Memory B cell (primary cell): ENCODE data around the gene BICRAL.
"Not testable (repeated sequence)": the region's sequence is repeated elsewhere in the genome, so short reads cannot be mapped to it uniquely, and the experiment has no call there.

Experiments used
- ATAC-seq: fragments of 150-1000 bp; cut with Tn5 transposase; 2 replicates; pipeline ENCODE4 v1.10.0; 2021; ENCODE audit warnings: low read depth, mild to moderate bottlenecking, moderate library complexity
- DNase-seq, 2 donors: peaks; one replicate each; pipeline ENCODE4 v3.0.0; 2022; ENCODE audit warnings: low spot score in 2 of 2
- H3K27ac Mint-ChIP-seq: one replicate; pipeline ENCODE4 v1.8.0; 2022; ENCODE audit warnings: mild to moderate bottlenecking, moderate library complexity, mixed read lengths
- H3K27me3 Mint-ChIP-seq: one replicate; pipeline ENCODE4 v1.8.0; 2022; ENCODE audit warnings: mixed read lengths
- H3K36me3 Mint-ChIP-seq: one replicate; pipeline ENCODE4 v1.8.0; 2022; ENCODE audit warnings: mild to moderate bottlenecking, mixed read lengths
- H3K4me1 Mint-ChIP-seq: one replicate; pipeline ENCODE4 v1.8.0; 2022; ENCODE audit warnings: mixed read lengths
- H3K4me3 Mint-ChIP-seq: one replicate; pipeline ENCODE4 v1.8.0; 2022; ENCODE audit warnings: mild to moderate bottlenecking, moderate library complexity, mixed read lengths
- H3K9me3 Mint-ChIP-seq: one replicate; pipeline ENCODE4 v1.8.0; 2022; ENCODE audit warnings: mixed read lengths

BICRAL gene

DNA sequence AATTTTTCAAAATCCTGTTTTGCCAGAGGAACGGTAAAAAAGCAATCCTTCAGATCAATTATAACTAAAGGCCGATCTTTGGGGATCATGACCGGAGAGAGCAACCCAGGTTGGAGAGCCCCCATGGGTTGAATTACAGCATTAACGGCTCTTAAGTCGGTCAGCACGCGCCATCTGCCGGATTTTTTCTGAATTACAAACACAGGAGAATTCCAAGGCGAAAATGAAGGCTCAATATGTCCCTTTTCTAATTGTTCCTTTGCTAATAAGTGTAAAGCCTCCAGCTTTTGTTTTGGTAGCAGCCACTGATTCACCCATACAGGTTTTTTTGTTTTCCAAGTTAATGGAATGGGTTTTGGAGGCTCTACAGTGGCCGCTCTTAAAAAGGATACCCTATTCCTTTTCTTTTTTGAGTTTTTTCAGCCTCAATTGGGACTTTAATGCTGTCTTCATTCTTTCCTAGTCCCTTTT, 117.1 kb downstream of the BICRAL start:
- DNase-seq: peak; percentile 80 to 83
- Mint-ChIP-seq H3K4me1 (peaks cover 15% of the 10 kb centered on the region), H3K4me3 (no peak overlapping the region), H3K27ac (no peak overlapping the region), H3K9me3 (no peaks in the 10 kb centered on the region), H3K36me3 (no peaks in the 10 kb centered on the region), H3K27me3 (no peaks in the 10 kb centered on the region)
- no peak for ATAC-seq

DNA sequence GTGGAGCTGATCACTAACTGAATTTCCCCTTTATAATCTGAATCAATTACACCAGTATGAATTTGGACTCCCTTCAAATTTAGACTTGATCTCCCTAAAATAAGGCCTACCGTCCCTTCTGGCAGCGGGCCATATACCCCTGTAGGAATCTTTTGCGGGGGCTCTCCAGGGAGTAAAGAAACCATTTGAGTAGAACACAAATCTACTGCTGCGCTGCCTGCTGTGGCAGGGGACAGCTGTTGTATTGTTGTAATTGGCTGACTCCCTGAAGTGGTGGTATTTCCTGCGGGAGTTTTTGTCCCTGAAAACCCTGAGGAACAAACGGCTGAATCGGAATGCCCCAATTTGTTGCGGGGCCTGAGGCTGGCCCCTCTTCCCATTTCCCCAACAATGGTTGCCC, 118.0 kb downstream of the BICRAL start:
- H3K9me3 Mint-ChIP-seq: no peaks in the 10 kb centered on the region
- no peaks in the 10 kb centered on the region for H3K27me3 Mint-ChIP-seq
- no peak for DNase-seq
- peaks cover 8% of the 10 kb centered on the region for H3K4me1 Mint-ChIP-seq
- H3K36me3 Mint-ChIP-seq: no peaks in the 10 kb centered on the region
- H3K27ac Mint-ChIP-seq: no peak overlapping the region
- no peak for ATAC-seq
- no peak overlapping the region for H3K4me3 Mint-ChIP-seq

DNA sequence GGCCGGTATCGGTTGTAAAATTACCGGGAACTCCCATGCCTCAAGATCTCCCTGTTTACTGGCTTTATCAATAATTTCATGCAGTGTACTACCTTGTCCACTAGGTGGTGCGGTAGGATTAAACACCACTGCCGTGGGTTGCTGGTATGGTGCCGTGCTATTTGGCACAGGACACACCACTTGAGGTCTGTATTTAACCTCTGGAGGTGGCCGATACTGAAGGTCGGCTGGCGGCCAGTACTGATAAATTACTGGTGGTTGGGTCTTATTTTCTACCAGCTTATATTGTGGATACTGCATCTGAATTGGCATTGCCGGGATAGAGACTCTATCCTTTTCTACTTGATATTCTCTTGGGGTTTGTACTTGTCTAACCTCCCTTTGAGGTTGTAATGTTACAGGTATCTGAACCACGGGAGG, 119.7 kb downstream of the BICRAL start:
- H3K4me1 Mint-ChIP-seq: peaks cover 8% of the 10 kb centered on the region
- ATAC-seq: peak; percentile 93
- no peaks in the 10 kb centered on the region for H3K9me3 Mint-ChIP-seq
- no peak overlapping the region for H3K27ac Mint-ChIP-seq
- no peak overlapping the region for H3K4me3 Mint-ChIP-seq
- DNase-seq: peak; percentile 70 to 79
- H3K36me3 Mint-ChIP-seq: no peaks in the 10 kb centered on the region
- no peaks in the 10 kb centered on the region for H3K27me3 Mint-ChIP-seq

- not testable (repeated sequence) for H3K4me1 Mint-ChIP-seq, H3K36me3 Mint-ChIP-seq, H3K27ac Mint-ChIP-seq, H3K4me3 Mint-ChIP-seq, DNase-seq, ATAC-seq, H3K27me3 Mint-ChIP-seq, H3K9me3 Mint-ChIP-seq
Observed at GRCh38 chr6:42902429-42903263, 120.8 kb downstream of the BICRAL start.

DNA sequence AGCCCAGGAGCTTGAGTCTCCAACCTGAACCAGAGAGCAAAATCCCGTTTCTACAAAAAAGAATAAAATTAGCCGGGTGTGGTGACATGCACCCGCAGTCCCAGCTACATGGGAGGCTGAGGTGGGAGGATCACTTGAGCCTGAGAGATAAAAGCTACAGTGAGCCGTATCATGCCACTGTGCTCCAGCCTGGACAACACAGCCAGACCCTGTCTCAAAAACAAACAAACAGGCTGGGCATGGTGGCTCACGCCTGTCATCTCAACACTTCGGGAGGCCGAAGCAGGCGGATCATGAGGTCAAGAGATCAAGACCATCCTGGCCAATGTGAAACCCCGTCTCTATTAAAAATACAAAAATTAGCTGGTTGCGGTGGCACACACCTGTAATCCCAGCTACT, 122.6 kb downstream of the BICRAL start:
- DNase-seq: no peak
- no peak for ATAC-seq
- no peaks in the 10 kb centered on the region for H3K27me3 Mint-ChIP-seq
- peaks cover 8% of the 10 kb centered on the region for H3K4me1 Mint-ChIP-seq
- no peaks in the 10 kb centered on the region for H3K36me3 Mint-ChIP-seq
- H3K9me3 Mint-ChIP-seq: no peaks in the 10 kb centered on the region
- H3K4me3 Mint-ChIP-seq: no peak overlapping the region
- H3K27ac Mint-ChIP-seq: no peak overlapping the region

GRCh38 chr6:42907336-42907735, 125.5 kb downstream of the BICRAL start:
- DNase-seq (no peak), ATAC-seq (no peak)
- Mint-ChIP-seq H3K27me3 (peaks cover 6% of the 10 kb centered on the region), H3K36me3 (no peaks in the 10 kb centered on the region), H3K9me3 (no peaks in the 10 kb centered on the region), H3K27ac (no peak overlapping the region), H3K4me1 (peaks cover 4% of the 10 kb centered on the region), H3K4me3 (no peak overlapping the region)

DNA sequence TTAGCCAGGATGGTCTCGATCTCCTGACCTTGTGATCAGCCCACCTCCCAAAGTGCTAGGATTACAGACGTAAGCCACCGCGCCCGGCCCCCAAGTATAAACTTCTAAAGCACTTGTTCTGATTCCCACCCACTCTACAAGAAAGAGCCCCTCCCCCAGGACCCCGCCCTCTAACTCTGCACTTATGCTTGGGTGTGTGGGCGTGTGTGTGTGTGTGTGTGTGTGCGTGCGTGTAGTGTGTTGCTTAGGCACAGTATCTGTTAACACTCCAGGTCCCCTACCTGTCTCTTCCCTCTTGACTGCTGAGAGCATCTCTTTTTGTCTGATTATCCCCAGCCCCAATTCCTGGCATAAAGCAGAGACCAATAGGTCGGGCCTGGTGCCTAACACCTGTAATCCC, 128.0 kb downstream of the BICRAL start:
- no peaks in the 10 kb centered on the region for H3K9me3 Mint-ChIP-seq
- no peak overlapping the region for H3K4me3 Mint-ChIP-seq
- H3K36me3 Mint-ChIP-seq: no peaks in the 10 kb centered on the region
- peaks cover 8% of the 10 kb centered on the region for H3K27me3 Mint-ChIP-seq
- peaks cover 4% of the 10 kb centered on the region for H3K4me1 Mint-ChIP-seq
- ATAC-seq: no peak
- H3K27ac Mint-ChIP-seq: no peak overlapping the region
- DNase-seq: no peak

- Mint-ChIP-seq H3K4me3 (peak overlapping the region; percentile 17), H3K27ac (no peak overlapping the region), H3K4me1 (peaks cover 8% of the 10 kb centered on the region), H3K36me3 (no peaks in the 10 kb centered on the region), H3K9me3 (no peaks in the 10 kb centered on the region), H3K27me3 (peaks cover 8% of the 10 kb centered on the region)
- ATAC-seq (no peak), DNase-seq (no peak)
Observed at GRCh38 chr6:42911171-42912021, 129.5 kb downstream of the BICRAL start.

- H3K4me3 Mint-ChIP-seq: no peak overlapping the region
- peaks cover 8% of the 10 kb centered on the region for H3K4me1 Mint-ChIP-seq
- DNase-seq (no peak), ATAC-seq (no peak)
- H3K27me3 Mint-ChIP-seq: peaks cover 8% of the 10 kb centered on the region
- no peaks in the 10 kb centered on the region for H3K36me3 Mint-ChIP-seq
- no peaks in the 10 kb centered on the region for H3K9me3 Mint-ChIP-seq
- H3K27ac Mint-ChIP-seq: no peak overlapping the region
Observed at GRCh38 chr6:42914546-42914945, 132.7 kb downstream of the BICRAL start.

GRCh38 chr6:42915732-42916131, 133.9 kb downstream of the BICRAL start, which contains the start of gene PTCRA:
PTCRA (plus strand) TSS chr6:42916053; CDS start chr6:42916070, 17 bp downstream.
- Mint-ChIP-seq H3K4me3 (no peak within 1 kb of the TSS), H3K27me3 (peaks cover 8% of the 10 kb centered on the region)

GRCh38 chr6:42916288-42916687, 134.4 kb downstream of the BICRAL start:
- ATAC-seq (no peak), DNase-seq (no peak)
- peak overlapping the region; percentile 53 for H3K27ac Mint-ChIP-seq
- no peaks in the 10 kb centered on the region for H3K36me3 Mint-ChIP-seq
- H3K4me3 Mint-ChIP-seq: no peak overlapping the region
- peaks cover 6% of the 10 kb centered on the region for H3K4me1 Mint-ChIP-seq
- H3K9me3 Mint-ChIP-seq: no peaks in the 10 kb centered on the region
- H3K27me3 Mint-ChIP-seq: peaks cover 3% of the 10 kb centered on the region

More at GRCh38 chr6:42915732-42916131, 133.9 kb downstream of the BICRAL start, which contains the start of gene PTCRA:
- no peak for DNase-seq
- Mint-ChIP-seq H3K9me3 (no peaks in the 10 kb centered on the region), H3K4me1 (peaks cover 8% of the 10 kb centered on the region), H3K27ac (peak within 1 kb of the TSS; percentile 53), H3K36me3 (no peaks in the 10 kb centered on the region)
- peak; percentile 46 for ATAC-seq
